ENCODE results near the gene MYO5C. TPM values are rescaled to one million over a fixed set of nuclear protein-coding genes. Genes with fewer than 3 reads are reported as not detected.

The MYO5C gene
- total RNA-seq, 1 donor from 2014 or later = 24.1 TPM

DNA sequence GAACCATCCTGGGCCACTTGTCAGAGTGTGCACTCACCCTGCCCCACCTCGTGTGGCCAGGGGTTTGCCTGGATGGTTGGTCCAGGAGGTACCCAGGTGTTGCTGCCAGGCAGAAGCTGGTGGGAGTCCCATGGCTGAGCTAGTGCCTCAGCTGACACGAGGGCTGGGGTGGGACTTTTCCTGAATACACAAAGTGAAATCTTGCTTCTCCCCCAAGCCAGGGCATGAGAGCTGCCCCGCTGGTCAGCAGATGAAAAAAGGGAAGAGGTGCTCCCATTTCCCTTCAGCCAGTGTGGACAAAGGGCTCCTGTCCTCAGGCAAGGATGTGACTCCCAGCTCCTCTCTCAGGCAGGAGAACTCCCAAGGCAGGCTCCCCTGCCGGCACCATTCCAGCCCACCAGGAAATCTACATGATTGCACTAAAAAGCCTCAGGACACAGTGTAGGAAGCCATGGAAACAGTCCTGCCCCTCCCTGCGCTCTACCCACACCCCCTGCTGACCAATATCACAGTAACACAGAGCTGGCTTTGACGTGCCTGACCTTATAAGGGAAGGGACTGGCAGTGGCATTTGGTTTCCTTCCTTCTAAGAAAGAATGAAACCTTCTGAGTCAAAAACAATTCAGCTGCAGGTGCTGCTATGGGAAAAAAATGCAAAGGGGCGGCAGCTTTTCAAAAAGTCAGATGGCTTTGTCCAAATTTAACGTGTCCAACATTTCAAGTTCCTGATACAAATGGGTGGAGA, 33.9 kb downstream of the MYO5C start:
- Histone ChIP-seq H3K27me3 (no peaks in the 10 kb centered on the region), H3K4me1 (peaks cover 50% of the 10 kb centered on the region), H3K9ac (no peak overlapping the region), H3K27ac (peak overlapping the region; percentile 85), H3K4me3 (no peak overlapping the region), H3K36me3 (no peaks in the 10 kb centered on the region), H2AFZ (replicated peaks) (peak overlapping the region; percentile 7), H3F3A (ENCODE audit: low read depth) (peaks cover 37% of the 10 kb centered on the region), H3K9me3 (ENCODE audit: low read depth) (no peaks in the 10 kb centered on the region), H3K4me2 (peak overlapping the region; percentile 46), H4K20me1 (ENCODE audit: low read depth) (no peaks in the 10 kb centered on the region), H3K79me2 (ENCODE audit: low read depth) (no peaks in the 10 kb centered on the region)
- peak overlapping the region; percentile 66 for H3K4me3 Mint-ChIP-seq
- H3K27ac Mint-ChIP-seq = peak overlapping the region; percentile 100
- DNase-seq (ENCODE audit: low spot score) = peak; percentile 89
- H3K9me3 Mint-ChIP-seq = no peaks in the 10 kb centered on the region
- TF ChIP-seq, protein P1, sequence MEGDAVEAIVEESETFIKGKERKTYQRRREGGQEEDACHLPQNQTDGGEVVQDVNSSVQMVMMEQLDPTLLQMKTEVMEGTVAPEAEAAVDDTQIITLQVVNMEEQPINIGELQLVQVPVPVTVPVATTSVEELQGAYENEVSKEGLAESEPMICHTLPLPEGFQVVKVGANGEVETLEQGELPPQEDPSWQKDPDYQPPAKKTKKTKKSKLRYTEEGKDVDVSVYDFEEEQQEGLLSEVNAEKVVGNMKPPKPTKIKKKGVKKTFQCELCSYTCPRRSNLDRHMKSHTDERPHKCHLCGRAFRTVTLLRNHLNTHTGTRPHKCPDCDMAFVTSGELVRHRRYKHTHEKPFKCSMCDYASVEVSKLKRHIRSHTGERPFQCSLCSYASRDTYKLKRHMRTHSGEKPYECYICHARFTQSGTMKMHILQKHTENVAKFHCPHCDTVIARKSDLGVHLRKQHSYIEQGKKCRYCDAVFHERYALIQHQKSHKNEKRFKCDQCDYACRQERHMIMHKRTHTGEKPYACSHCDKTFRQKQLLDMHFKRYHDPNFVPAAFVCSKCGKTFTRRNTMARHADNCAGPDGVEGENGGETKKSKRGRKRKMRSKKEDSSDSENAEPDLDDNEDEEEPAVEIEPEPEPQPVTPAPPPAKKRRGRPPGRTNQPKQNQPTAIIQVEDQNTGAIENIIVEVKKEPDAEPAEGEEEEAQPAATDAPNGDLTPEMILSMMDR (IDR thresholded peaks at IDR 0.05) = no peak
- TF ChIP-seq EZH2 (IDR thresholded peaks at IDR 0.05) = no peak
- TF ChIP-seq EZH2phosphoT487 (IDR thresholded peaks at IDR 0.05) = no peak
- peaks cover 79% of the 10 kb centered on the region for H3K4me1 Mint-ChIP-seq
- peaks cover 7% of the 10 kb centered on the region for H3K36me3 Mint-ChIP-seq
- peaks cover 4% of the 10 kb centered on the region for H3K27me3 Mint-ChIP-seq (ENCODE audit: insufficient read depth, low read depth)

DNA sequence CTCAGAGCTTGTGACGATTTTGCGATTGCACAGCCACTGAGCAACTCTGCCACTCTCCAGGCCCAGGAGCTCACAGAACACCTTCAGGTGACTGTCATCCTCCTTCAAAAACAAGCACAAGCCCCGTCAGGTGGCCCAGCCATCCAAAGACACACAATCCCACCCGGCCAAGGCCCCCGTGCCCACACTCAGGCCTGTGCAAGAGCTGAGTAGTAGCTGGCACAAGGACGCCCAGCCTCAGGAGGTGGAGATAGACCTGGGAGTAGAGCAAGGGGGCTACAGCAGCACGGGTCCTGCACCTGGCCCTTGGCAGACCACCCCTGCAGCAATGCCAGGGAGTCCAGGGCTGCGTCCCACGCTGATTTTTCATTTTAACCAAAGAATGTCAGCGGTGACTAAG, 34.6 kb downstream of the MYO5C start:
- peaks cover 52% of the 10 kb centered on the region for H3K4me1 ChIP-seq
- no peaks in the 10 kb centered on the region for H3K9me3 ChIP-seq (ENCODE audit: low read depth)
- H3K27me3 ChIP-seq = no peaks in the 10 kb centered on the region
- Mint-ChIP-seq H3K4me3 (peak overlapping the region; percentile 18), H3K4me1 (peaks cover 79% of the 10 kb centered on the region), H3K27ac (peak overlapping the region; percentile 100), H3K9me3 (no peaks in the 10 kb centered on the region), H3K27me3 (ENCODE audit: insufficient read depth, low read depth) (peaks cover 2% of the 10 kb centered on the region), H3K36me3 (peaks cover 7% of the 10 kb centered on the region)
- no peak for DNase-seq (ENCODE audit: low spot score)
- H3F3A ChIP-seq (ENCODE audit: low read depth) = peaks cover 39% of the 10 kb centered on the region
- no peaks in the 10 kb centered on the region for H3K79me2 ChIP-seq (ENCODE audit: low read depth)
- no peak overlapping the region for H3K9ac ChIP-seq
- no peaks in the 10 kb centered on the region for H4K20me1 ChIP-seq (ENCODE audit: low read depth)
- H3K27ac ChIP-seq = peak overlapping the region; percentile 85
- H3K4me3 ChIP-seq = no peak overlapping the region
- TF ChIP-seq EZH2phosphoT487 (IDR thresholded peaks at IDR 0.05) (no peak), EZH2 (IDR thresholded peaks at IDR 0.05) (no peak)
- TF ChIP-seq, protein P1 (IDR thresholded peaks at IDR 0.05) = no peak
- no peaks in the 10 kb centered on the region for H3K36me3 ChIP-seq
- peak overlapping the region; percentile 46 for H3K4me2 ChIP-seq
- H2AFZ ChIP-seq (replicated peaks) = no peak overlapping the region

DNA sequence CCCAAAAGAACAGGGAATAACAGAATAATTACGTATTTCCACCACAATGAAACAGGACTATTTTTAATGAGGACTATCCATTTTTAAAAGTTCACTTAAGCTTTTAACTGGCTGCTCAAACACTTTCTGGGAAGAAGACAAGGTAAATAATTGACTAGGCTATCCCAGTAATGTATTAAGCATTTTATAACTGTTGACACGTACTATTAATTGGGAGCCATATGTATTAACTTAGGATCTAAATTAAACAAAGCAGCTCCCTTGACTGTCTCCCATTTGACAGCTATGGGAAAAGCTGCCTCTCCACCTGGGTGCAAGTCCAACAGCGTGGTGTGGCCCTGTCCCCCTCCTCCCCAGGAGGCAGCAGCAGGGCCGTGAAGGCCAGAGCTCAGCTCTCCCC, 36.1 kb downstream of the MYO5C start:
- no peaks in the 10 kb centered on the region for H3K27me3 ChIP-seq
- no peak overlapping the region for H3K27ac ChIP-seq
- Mint-ChIP-seq H3K27me3 (ENCODE audit: insufficient read depth, low read depth) (peaks cover 2% of the 10 kb centered on the region), H3K36me3 (peaks cover 5% of the 10 kb centered on the region), H3K4me3 (no peak overlapping the region), H3K27ac (peak overlapping the region; percentile 88), H3K4me1 (peaks cover 66% of the 10 kb centered on the region), H3K9me3 (no peaks in the 10 kb centered on the region)
- peaks cover 39% of the 10 kb centered on the region for H3F3A ChIP-seq (ENCODE audit: low read depth)
- no peaks in the 10 kb centered on the region for H3K36me3 ChIP-seq
- no peak overlapping the region for H3K4me2 ChIP-seq
- H3K79me2 ChIP-seq (ENCODE audit: low read depth) = no peaks in the 10 kb centered on the region
- no peaks in the 10 kb centered on the region for H3K9me3 ChIP-seq (ENCODE audit: low read depth)
- no peak overlapping the region for H2AFZ ChIP-seq (replicated peaks)
- H3K4me1 ChIP-seq = peaks cover 52% of the 10 kb centered on the region
- no peak overlapping the region for H3K4me3 ChIP-seq
- H3K9ac ChIP-seq = no peak overlapping the region
- TF ChIP-seq EZH2phosphoT487 (IDR thresholded peaks at IDR 0.05) (no peak), EZH2 (IDR thresholded peaks at IDR 0.05) (no peak)
- TF ChIP-seq, protein P1 (IDR thresholded peaks at IDR 0.05) = no peak
- no peak for DNase-seq (ENCODE audit: low spot score)
- H4K20me1 ChIP-seq (ENCODE audit: low read depth) = no peaks in the 10 kb centered on the region

All from neural progenitor cell (in vitro differentiated cells).